Common myeloid progenitor, CD34-positive (primary cell): ENCODE data around the gene BPTF.
"Not testable (repeated sequence)": the region's sequence is repeated elsewhere in the genome, so short reads cannot be mapped to it uniquely, and the experiment has no call there.

Source experiments
- CTCF ChIA-PET: fragments of 350-600 bp; sonication (Branson Sonifier 250); formaldehyde crosslinking; loops from one replicate; lab custom pipeline; 2021; ENCODE audit warnings: antibody characterized with exemption; lab: Charles Lee
- POLR2A ChIA-PET: fragments of 350-600 bp; sonication (Branson Sonifier 250); formaldehyde crosslinking; loops from one replicate; lab custom pipeline; 2021; ENCODE audit warnings: antibody characterized with exemption; lab: Charles Lee
- DNase-seq, 3 donors: peaks; one replicate each; pipeline versions ENCODE4 v3.0.0 to v3.0.0-alpha.2; 2013
- H3K27ac ChIP-seq, 2 experiments: 1 replicate in 1 of 2; 2 replicates in 1 of 2; pipeline ENCODE4 v1.7.0; 2013; ENCODE audit warnings: inconsistent platforms in 2 of 2, low read length in 2 of 2, mild to moderate bottlenecking in 2 of 2, low read depth in 1 of 2, moderate library complexity in 1 of 2; ENCODE audit not compliant: severe bottlenecking in 2 of 2, insufficient read depth in 1 of 2, poor library complexity in 1 of 2
- H3K27me3 ChIP-seq, 5 experiments: replicated peaks in 2 of 5; 1 replicate in 3 of 5; 2 replicates in 2 of 5; pipeline versions ENCODE4 v1.6.1 to v1.7.0; 2013; ENCODE audit warnings: low read length in 4 of 5, mild to moderate bottlenecking in 2 of 5, moderate library complexity in 2 of 5, inconsistent platforms in 1 of 5; ENCODE audit not compliant: insufficient read depth in 5 of 5, control insufficient read depth in 4 of 5
- H3K36me3 ChIP-seq, 4 experiments: 1 replicate in 2 of 4; 2 replicates in 2 of 4; pipeline versions ENCODE4 v1.6.1 to v1.7.0; 2013; ENCODE audit warnings: low read length in 3 of 4, control low read depth in 1 of 4, mild to moderate bottlenecking in 1 of 4; ENCODE audit not compliant: control insufficient read depth in 4 of 4, insufficient read depth in 4 of 4
- H3K4me1 ChIP-seq, 4 experiments: 1 replicate in 3 of 4; 2 replicates in 1 of 4; pipeline versions ENCODE4 v1.6.1 to v1.7.1; 2013; ENCODE audit warnings: low read length in 3 of 4, mild to moderate bottlenecking in 3 of 4, control low read depth in 1 of 4, inconsistent platforms in 1 of 4, moderate library complexity in 1 of 4; ENCODE audit not compliant: control insufficient read depth in 4 of 4, insufficient read depth in 4 of 4; ENCODE audit errors: control extremely low read depth in 1 of 4
- H3K4me3 ChIP-seq, 7 experiments: 1 replicate in 4 of 7; 2 replicates in 3 of 7; pipeline versions ENCODE4 v1.5.1 to v1.7.0; 2013; ENCODE audit warnings: mild to moderate bottlenecking in 7 of 7, low read length in 6 of 7, moderate library complexity in 6 of 7, inconsistent platforms in 2 of 7, low read depth in 2 of 7, control low read depth in 1 of 7; ENCODE audit not compliant: insufficient read depth in 4 of 7, control insufficient read depth in 1 of 7; ENCODE audit errors: extremely low read depth in 1 of 7
- H3K9me3 ChIP-seq, 5 experiments: 1 replicate in 4 of 5; 2 replicates in 1 of 5; pipeline versions ENCODE4 v1.6.1 to v1.7.1; 2013; ENCODE audit warnings: low read length in 4 of 5, mild to moderate bottlenecking in 2 of 5, inconsistent platforms in 1 of 5, low read depth in 1 of 5, moderate library complexity in 1 of 5; ENCODE audit not compliant: control insufficient read depth in 4 of 5, insufficient read depth in 2 of 5; ENCODE audit errors: control extremely low read depth in 1 of 5
- WGBS: methylation state at CpG from one replicate; pipeline ENCODE4 v1.1.5; 2013; ENCODE audit not compliant: insufficient coverage; 5-methylcytosine and 5-hydroxymethylcytosine counted together

The BPTF gene

GRCh38 chr17:67868176-67868575, 42.9 kb downstream of the BPTF start:
- Histone ChIP-seq H3K4me1 (peaks cover 0 to 5% (median 2%) of the 10 kb centered on the region in 4 experiments), H3K27ac (no peak overlapping the region), H3K36me3 (peaks cover 0 to 15% (median 4%) of the 10 kb centered on the region in 4 experiments), H3K4me3 (no peak overlapping the region), H3K9me3 (no peaks in the 10 kb centered on the region), H3K27me3 (no peaks in the 10 kb centered on the region)
- POLR2A ChIA-PET, result no interaction called here
- DNase-seq, result no peak
- CTCF ChIA-PET, result interaction anchor here (0.8 to 1.0 kb wide), 2 partner anchors 12 to 68 kb away, joined by 3 read pairs; no protein-coding TSS in a partner anchor

- no peaks in the 10 kb centered on the region for H3K9me3 ChIP-seq
- H3K4me1 ChIP-seq, result no peaks in the 10 kb centered on the region
- H3K4me3 ChIP-seq, result no peak overlapping the region
- no peak overlapping the region for H3K27ac ChIP-seq
- WGBS, result 100% methylated on average over 3 of the region's 5 CpGs
- H3K27me3 ChIP-seq, result no peaks in the 10 kb centered on the region
- peaks cover 13 to 49% (median 26%) of the 10 kb centered on the region in 4 experiments for H3K36me3 ChIP-seq
- CTCF ChIA-PET, result no interaction called here
- DNase-seq, result no peak
- POLR2A ChIA-PET, result no interaction called here
These were observed 54.4 kb downstream of the BPTF start for GRCh38 chr17:67879662-67880061.

- DNase-seq, result no peak
- WGBS, result no CpG with 5 or more reads among the region's 1 CpG
- Histone ChIP-seq H3K4me3 (no peak overlapping the region), H3K27ac (no peak overlapping the region), H3K27me3 (no peaks in the 10 kb centered on the region), H3K4me1 (no peaks in the 10 kb centered on the region), H3K36me3 (peaks cover 7 to 48% (median 21%) of the 10 kb centered on the region in 4 experiments), H3K9me3 (no peaks in the 10 kb centered on the region)
- ChIA-PET POLR2A (no interaction called here), CTCF (no interaction called here)
These were observed 55.8 kb downstream of the BPTF start for GRCh38 chr17:67881083-67881482.

GRCh38 chr17:67884741-67885140, 59.4 kb downstream of the BPTF start:
- no peak overlapping the region for H3K27ac ChIP-seq
- H3K4me3 ChIP-seq, result no peak overlapping the region
- no peaks in the 10 kb centered on the region for H3K4me1 ChIP-seq
- ChIA-PET CTCF (interaction anchor here (0.7 kb wide), 1 partner anchor 10 kb away, joined by 6 read pairs; no protein-coding TSS in a partner anchor), POLR2A (no interaction called here)
- DNase-seq, result no peak
- no peaks in the 10 kb centered on the region for H3K27me3 ChIP-seq
- H3K36me3 ChIP-seq, result peaks cover 13 to 43% (median 24%) of the 10 kb centered on the region in 4 experiments
- no peaks in the 10 kb centered on the region for H3K9me3 ChIP-seq
- no CpG with 5 or more reads among the region's 1 CpG for WGBS

- peak in 2 of 3 donors; percentile 4 to 5 for DNase-seq
- Histone ChIP-seq H3K4me3 (no peak overlapping the region), H3K9me3 (no peaks in the 10 kb centered on the region), H3K36me3 (peaks cover 24 to 57% (median 39%) of the 10 kb centered on the region in 4 experiments), H3K4me1 (no peaks in the 10 kb centered on the region), H3K27ac (no peak overlapping the region), H3K27me3 (no peaks in the 10 kb centered on the region)
- CTCF ChIA-PET, result interaction anchor here (1.2 to 1.7 kb wide), 3 partner anchors 26 to 51 kb away, joined by 4 read pairs; no protein-coding TSS in a partner anchor
- 94% methylated on average over 4 of the region's 6 CpGs for WGBS
- POLR2A ChIA-PET, result no interaction called here
These were observed 66.3 kb downstream of the BPTF start for GRCh38 chr17:67891481-67892119.

GRCh38 chr17:67902511-67903231, 77.4 kb downstream of the BPTF start:
- POLR2A ChIA-PET, result no interaction called here
- H3K9me3 ChIP-seq, result no peaks in the 10 kb centered on the region
- no peak overlapping the region for H3K4me3 ChIP-seq
- DNase-seq, result no peak
- H3K4me1 ChIP-seq, result no peaks in the 10 kb centered on the region
- H3K27me3 ChIP-seq, result no peaks in the 10 kb centered on the region
- 100% methylated on average over 4 of the region's 12 CpGs for WGBS
- no peak overlapping the region for H3K27ac ChIP-seq
- CTCF ChIA-PET, result no interaction called here
- H3K36me3 ChIP-seq, result peaks cover 19 to 72% (median 26%) of the 10 kb centered on the region in 4 experiments

- CTCF ChIA-PET, H3K27ac ChIP-seq, H3K27me3 ChIP-seq, H3K4me3 ChIP-seq, H3K9me3 ChIP-seq, H3K4me1 ChIP-seq, POLR2A ChIA-PET, DNase-seq: not testable (repeated sequence)
- WGBS, result 100% methylated on average over 1 of the region's 2 CpGs
- H3K36me3 ChIP-seq, result peaks cover 11 to 65% (median 24%) of the 10 kb centered on the region in 4 experiments
These were observed 80.0 kb downstream of the BPTF start for GRCh38 chr17:67905298-67905697.
